ENCODE results near the gene SUDS3.

DNA sequence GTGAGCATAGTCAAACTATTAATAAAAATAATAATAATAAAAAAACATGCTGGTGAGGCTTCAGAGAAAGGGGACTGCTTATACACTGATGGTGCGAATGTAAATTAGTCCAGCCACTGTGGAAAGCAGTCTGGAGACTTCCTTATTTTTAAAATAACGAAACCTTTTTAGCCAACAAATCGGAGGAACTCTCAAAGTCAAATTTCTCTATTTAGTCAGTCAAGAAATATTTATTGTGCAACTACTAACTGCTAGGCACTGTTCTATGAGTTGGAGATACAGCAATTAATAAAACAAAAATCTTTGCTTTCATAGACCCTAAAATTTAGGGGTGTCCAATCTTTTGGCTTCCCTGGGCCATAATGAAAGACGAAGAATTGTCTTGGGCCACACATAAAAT lies 14.5 kb upstream of the SUDS3 start:
- TF ChIP-seq, protein P1, sequence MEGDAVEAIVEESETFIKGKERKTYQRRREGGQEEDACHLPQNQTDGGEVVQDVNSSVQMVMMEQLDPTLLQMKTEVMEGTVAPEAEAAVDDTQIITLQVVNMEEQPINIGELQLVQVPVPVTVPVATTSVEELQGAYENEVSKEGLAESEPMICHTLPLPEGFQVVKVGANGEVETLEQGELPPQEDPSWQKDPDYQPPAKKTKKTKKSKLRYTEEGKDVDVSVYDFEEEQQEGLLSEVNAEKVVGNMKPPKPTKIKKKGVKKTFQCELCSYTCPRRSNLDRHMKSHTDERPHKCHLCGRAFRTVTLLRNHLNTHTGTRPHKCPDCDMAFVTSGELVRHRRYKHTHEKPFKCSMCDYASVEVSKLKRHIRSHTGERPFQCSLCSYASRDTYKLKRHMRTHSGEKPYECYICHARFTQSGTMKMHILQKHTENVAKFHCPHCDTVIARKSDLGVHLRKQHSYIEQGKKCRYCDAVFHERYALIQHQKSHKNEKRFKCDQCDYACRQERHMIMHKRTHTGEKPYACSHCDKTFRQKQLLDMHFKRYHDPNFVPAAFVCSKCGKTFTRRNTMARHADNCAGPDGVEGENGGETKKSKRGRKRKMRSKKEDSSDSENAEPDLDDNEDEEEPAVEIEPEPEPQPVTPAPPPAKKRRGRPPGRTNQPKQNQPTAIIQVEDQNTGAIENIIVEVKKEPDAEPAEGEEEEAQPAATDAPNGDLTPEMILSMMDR (IDR thresholded peaks at IDR 0.05) = no peak
- TF ChIP-seq POLR2A (IDR thresholded peaks at IDR 0.05) = no peak

Data from adrenal gland (tissue), 5 donors.